ENCODE data around the gene THSD4.

Gene THSD4

DNA sequence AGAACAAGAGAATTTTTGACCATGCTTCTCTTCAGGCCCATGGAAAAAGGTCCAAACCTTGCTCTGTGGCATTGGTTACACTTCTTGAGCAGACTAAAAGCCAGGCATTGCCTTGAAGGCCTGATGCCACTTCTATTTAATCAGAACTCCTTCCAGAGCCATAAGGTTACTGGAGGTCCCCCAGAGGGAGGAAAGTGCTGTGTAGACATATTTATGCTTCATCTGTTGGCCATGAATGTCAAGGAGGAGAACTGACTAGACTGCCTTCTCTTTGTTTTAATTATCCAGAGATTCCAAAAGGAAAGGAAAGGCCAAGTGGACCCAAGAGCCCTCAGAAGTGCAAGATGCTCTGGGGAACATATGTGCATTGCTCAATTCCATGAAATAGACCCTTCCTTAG, 402.5 kb downstream of the THSD4 start:
- H3K4me1 ChIP-seq (ENCODE audit: insufficient read depth, low read length, poor library complexity, severe bottlenecking): no peaks in the 10 kb centered on the region
- H3F3A ChIP-seq (ENCODE audit: low read depth): no peaks in the 10 kb centered on the region
- H4K20me1 ChIP-seq (ENCODE audit: insufficient read depth, low read length, poor library complexity, severe bottlenecking): no peaks in the 10 kb centered on the region
- H3K79me2 ChIP-seq (ENCODE audit: insufficient read depth, low read length): no peaks in the 10 kb centered on the region
- H3K9me2 ChIP-seq (replicated peaks; ENCODE audit: low read depth, low read length): no peaks in the 10 kb centered on the region
- no peak overlapping the region for H2AFZ ChIP-seq (ENCODE audit: low read length)
- no peak overlapping the region for H3K9ac ChIP-seq (ENCODE audit: low read depth, low read length, poor library complexity, severe bottlenecking)
- no peak overlapping the region for H3K4me3 ChIP-seq (ENCODE audit: low read length, poor library complexity, severe bottlenecking)
- H3K9me3 ChIP-seq (ENCODE audit: insufficient read depth, low read depth, low read length): no peaks in the 10 kb centered on the region
- H3K4me2 ChIP-seq (ENCODE audit: low read depth, low read length, poor library complexity, severe bottlenecking): no peak overlapping the region
- no peaks in the 10 kb centered on the region for H3K36me3 ChIP-seq (ENCODE audit: insufficient read depth, low read length)
- TF ChIP-seq, protein P1, sequence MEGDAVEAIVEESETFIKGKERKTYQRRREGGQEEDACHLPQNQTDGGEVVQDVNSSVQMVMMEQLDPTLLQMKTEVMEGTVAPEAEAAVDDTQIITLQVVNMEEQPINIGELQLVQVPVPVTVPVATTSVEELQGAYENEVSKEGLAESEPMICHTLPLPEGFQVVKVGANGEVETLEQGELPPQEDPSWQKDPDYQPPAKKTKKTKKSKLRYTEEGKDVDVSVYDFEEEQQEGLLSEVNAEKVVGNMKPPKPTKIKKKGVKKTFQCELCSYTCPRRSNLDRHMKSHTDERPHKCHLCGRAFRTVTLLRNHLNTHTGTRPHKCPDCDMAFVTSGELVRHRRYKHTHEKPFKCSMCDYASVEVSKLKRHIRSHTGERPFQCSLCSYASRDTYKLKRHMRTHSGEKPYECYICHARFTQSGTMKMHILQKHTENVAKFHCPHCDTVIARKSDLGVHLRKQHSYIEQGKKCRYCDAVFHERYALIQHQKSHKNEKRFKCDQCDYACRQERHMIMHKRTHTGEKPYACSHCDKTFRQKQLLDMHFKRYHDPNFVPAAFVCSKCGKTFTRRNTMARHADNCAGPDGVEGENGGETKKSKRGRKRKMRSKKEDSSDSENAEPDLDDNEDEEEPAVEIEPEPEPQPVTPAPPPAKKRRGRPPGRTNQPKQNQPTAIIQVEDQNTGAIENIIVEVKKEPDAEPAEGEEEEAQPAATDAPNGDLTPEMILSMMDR (conservative IDR thresholded peaks at IDR 0.05; ENCODE audit: low read length): no peak
- no peak for TF ChIP-seq EZH2phosphoT487 (IDR thresholded peaks at IDR 0.05; ENCODE audit: borderline replicate concordance)
- no peaks in the 10 kb centered on the region for H3K27me3 ChIP-seq (ENCODE audit: insufficient read depth, low read length, poor library complexity, severe bottlenecking)

DNA sequence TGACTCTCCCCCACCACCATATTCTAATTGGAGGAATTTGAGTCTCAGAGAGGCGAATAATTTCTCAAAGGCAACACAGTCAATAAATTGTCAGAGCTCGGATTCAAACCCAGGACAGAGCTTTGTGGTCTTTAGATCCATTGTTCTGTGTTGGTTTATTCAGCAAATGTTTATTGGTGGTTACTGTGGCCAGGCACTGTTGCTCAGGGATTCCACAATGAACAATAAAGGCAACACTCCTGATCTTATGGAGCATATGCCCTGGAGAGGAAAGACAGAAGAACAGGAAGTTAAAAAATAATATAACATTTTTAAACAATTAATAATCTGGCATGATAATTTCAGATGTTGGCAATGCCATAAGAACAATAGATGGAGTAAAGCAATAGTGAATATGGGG, 403.4 kb downstream of the THSD4 start:
- Histone ChIP-seq H4K20me1 (ENCODE audit: insufficient read depth, low read length, poor library complexity, severe bottlenecking) (no peaks in the 10 kb centered on the region), H3K4me3 (ENCODE audit: low read length, poor library complexity, severe bottlenecking) (no peak overlapping the region), H3K9me3 (ENCODE audit: insufficient read depth, low read depth, low read length) (no peaks in the 10 kb centered on the region), H2AFZ (ENCODE audit: low read length) (no peak overlapping the region), H3K9ac (ENCODE audit: low read depth, low read length, poor library complexity, severe bottlenecking) (no peak overlapping the region), H3K4me1 (ENCODE audit: insufficient read depth, low read length, poor library complexity, severe bottlenecking) (no peaks in the 10 kb centered on the region), H3K36me3 (ENCODE audit: insufficient read depth, low read length) (no peaks in the 10 kb centered on the region), H3K79me2 (ENCODE audit: insufficient read depth, low read length) (no peaks in the 10 kb centered on the region), H3K9me2 (replicated peaks; ENCODE audit: low read depth, low read length) (no peaks in the 10 kb centered on the region), H3K4me2 (ENCODE audit: low read depth, low read length, poor library complexity, severe bottlenecking) (no peak overlapping the region), H3K27me3 (ENCODE audit: insufficient read depth, low read length, poor library complexity, severe bottlenecking) (no peaks in the 10 kb centered on the region), H3F3A (ENCODE audit: low read depth) (no peaks in the 10 kb centered on the region)
- TF ChIP-seq, protein P1 (conservative IDR thresholded peaks at IDR 0.05; ENCODE audit: low read length): no peak
- no peak for TF ChIP-seq EZH2phosphoT487 (IDR thresholded peaks at IDR 0.05; ENCODE audit: borderline replicate concordance)

GRCh38 chr15:71526060-71526820, 411.0 kb downstream of the THSD4 start:
- Histone ChIP-seq H3K4me2 (ENCODE audit: low read depth, low read length, poor library complexity, severe bottlenecking) (no peak overlapping the region), H3K27me3 (ENCODE audit: insufficient read depth, low read length, poor library complexity, severe bottlenecking) (no peaks in the 10 kb centered on the region), H4K20me1 (ENCODE audit: insufficient read depth, low read length, poor library complexity, severe bottlenecking) (no peaks in the 10 kb centered on the region)

More at GRCh38 chr15:71526060-71526820, 411.0 kb downstream of the THSD4 start:
- Histone ChIP-seq H3K9me3 (ENCODE audit: insufficient read depth, low read depth, low read length) (no peaks in the 10 kb centered on the region), H2AFZ (ENCODE audit: low read length) (no peak overlapping the region), H3F3A (ENCODE audit: low read depth) (no peaks in the 10 kb centered on the region), H3K79me2 (ENCODE audit: insufficient read depth, low read length) (no peaks in the 10 kb centered on the region), H3K4me1 (ENCODE audit: insufficient read depth, low read length, poor library complexity, severe bottlenecking) (no peaks in the 10 kb centered on the region), H3K4me3 (ENCODE audit: low read length, poor library complexity, severe bottlenecking) (no peak overlapping the region), H3K9ac (ENCODE audit: low read depth, low read length, poor library complexity, severe bottlenecking) (no peak overlapping the region), H3K36me3 (ENCODE audit: insufficient read depth, low read length) (no peaks in the 10 kb centered on the region), H3K9me2 (replicated peaks; ENCODE audit: low read depth, low read length) (no peaks in the 10 kb centered on the region)
- TF ChIP-seq EZH2phosphoT487 (IDR thresholded peaks at IDR 0.05; ENCODE audit: borderline replicate concordance): no peak
- TF ChIP-seq, protein P1 (conservative IDR thresholded peaks at IDR 0.05; ENCODE audit: low read length): no peak

All from Loucy (cell line).